Activated T-cell treated with anti-CD3 and anti-CD28 coated beads for 1 hour (primary cell): ENCODE measurements around the gene MAP2K3.
"Not testable (repeated sequence)": the region's sequence is repeated elsewhere in the genome, so short reads cannot be mapped to it uniquely, and the experiment has no call there.

ENCODE experiments used
- DNase-seq: peaks from one replicate; pipeline ENCODE4 v3.0.0-alpha.2; 2020; ENCODE audit warnings: low read depth

The MAP2K3 gene

DNA sequence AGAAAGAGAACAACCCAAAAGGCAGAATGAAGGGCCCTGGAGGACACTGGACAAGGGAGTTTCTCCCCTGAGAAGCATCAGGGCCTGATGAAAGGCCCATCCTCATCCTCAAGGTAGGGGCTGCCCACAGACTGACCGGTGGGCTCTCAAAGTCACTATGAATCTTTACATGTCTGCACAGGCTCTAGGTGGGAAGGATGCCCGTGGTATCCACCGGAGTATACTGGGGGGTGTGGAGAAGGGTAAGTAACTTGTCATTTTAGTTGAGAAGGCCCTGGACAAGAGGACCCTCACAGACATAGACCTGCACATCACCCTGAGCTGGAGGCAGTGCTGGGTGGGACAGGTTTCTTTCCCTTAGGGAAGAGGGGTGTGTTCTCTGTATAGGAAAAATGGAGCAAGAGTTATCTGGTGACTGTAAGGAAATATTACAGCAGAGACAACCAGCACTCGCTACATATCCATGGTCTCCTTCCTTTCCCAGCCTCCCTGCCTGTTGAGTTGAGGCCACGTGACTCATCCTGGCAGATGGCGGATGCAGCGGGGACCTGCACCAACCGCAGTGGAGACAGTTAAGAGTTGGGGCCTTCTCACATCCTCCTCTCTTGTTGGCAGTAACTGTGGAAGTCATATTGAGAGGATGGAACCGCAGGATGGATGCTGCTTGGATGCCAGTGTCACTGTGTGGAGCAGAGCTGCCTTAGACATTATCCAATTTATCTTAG lies 46.1 kb downstream of the MAP2K3 start:
- no peak for DNase-seq

DNA sequence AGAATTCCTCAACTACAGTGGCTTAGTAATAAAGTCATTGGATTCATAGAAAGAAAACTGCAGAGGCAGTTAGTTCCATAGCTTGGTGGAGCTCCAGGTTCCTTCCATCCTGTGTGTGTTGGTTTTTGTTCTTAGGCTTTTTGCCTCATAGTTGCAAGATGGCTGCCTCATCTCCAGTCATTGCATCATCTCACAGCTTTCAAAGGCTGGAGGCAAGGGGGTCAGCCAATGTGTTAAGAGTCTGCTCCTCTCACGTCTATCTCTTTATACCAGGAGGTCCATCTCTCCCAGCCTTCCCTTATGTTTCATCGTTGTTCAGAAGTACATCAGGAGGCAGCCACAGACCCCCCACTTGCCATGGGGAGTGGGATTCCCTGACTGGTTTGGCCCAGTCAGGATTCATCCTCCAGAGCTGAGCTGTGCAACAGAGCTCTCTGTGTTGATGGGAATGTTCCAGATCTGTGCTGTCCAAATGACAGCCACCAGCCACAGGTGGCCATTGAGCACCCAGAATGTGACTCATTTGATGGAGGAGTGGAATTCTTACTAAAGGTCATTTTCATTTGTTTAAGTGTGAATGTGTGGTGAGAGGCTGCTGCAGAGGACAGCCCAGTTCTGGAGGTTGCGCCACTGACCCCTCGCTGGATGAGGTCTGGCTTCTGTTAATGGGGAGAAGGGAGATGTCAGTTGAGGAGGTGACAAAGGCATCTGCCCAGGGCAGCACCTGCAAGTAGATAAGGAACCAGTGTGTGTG lies 52.2 kb downstream of the MAP2K3 start:
- not testable (repeated sequence) for DNase-seq

DNA sequence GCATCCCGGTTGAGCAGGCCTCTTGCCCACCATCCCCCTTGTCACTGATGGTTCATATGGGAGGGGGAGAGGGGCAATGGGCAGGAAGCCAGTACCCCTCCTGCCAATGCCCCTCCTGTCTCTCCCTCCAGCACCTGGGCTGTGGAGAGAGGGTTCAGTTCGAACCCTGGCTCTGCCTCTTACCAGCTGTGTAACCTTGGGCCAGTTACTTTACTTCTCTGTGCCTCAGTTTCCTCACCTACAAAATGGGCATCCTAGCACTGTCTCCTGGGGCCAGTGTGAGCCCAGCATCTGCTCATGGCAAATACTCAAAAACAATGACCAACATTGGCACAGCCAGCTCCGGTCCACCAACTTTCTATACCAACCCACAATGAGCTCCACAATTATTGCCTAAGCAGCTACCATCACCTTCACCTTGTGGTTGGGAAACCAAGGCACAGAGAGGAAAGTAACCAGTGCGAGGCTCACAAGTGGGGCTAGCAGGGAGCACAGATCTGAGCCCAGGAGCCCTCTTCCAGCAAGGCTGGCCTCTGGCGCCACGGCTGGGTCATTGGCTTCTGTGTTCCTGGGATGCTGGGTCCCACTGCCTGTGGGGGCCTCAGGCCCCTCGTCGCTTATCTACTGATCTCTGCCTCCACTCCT lies 53.6 kb downstream of the MAP2K3 start:
- not testable (repeated sequence) for DNase-seq

DNA sequence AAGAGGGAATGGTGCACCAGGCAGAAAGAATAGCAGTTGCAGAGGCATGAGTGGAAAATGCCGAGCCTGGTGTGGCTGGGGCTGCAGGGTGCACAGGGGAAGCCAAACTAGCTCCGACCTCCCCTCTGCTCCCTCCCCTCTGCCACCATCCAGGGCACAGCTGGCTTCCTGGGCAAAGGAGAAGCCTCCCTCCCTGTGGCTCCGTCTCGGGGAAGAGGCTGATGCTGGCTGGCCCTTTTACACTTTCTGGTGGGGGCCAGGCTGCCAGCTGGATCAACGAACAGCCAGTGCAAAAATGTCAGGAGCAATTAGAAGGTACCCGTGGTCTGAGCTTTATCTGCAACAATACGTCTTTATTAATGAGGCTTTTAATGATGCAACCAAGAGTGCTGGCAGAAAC lies 54.5 kb downstream of the MAP2K3 start:
- DNase-seq = no peak

DNA sequence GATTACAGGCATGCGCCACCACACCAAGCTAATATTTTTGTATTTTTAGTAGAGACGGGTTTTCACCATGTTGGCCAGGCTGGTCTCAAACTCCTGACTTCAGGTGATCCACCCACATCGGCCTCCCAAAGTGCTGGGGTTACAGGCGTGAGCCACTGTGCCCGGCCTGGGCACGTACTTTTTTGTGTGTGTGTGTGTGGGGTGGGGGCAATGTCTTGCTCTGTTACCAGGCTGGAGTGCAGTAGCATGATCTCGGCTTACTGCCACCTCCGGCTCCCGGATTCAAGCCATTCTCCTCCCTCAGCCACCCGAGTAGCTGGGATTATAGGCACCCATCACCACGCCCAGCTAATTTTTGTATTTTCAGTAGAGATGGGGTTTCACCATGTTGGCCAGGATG lies 55.1 kb downstream of the MAP2K3 start:
- DNase-seq = not testable (repeated sequence)

DNA sequence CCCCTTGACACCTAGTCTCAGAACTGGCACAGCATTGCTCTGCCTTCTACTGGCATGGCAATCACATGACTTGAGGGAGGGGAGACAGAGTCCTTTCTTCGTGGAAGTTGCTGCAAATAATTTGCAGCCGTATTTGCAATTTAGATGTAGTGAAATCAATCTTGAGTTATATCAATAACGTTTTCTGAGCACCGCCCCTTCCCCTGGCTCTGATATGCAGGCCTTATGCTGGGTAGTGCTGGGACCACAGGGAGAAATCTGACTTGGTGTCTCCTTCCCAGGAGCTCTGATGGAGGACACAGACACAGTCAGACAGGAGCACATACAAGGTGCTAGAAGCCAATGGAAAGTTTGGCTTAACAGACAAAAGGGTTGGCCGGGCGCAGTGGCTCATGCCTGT lies 55.9 kb downstream of the MAP2K3 start:
- DNase-seq = not testable (repeated sequence)

DNA sequence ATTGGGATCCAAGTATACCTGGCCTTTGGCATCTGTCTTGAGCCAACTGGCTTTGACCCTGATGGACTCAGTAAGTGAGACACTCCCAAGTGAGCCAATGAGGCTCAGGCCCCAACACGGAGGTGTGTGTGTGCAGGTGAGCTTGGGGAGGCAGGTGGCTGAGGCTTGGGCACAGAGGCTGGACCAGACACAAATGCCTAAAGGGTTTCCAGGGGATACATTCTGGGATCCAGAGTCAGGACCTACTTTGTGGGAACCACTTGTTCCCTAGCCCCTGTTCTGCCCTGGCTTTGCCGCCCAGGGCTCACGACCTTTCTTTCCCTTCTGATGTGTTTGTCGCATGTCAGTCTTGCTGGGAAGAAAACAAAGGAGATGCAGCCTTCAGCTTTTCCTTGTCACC lies 56.8 kb downstream of the MAP2K3 start:
- not testable (repeated sequence) for DNase-seq

DNA sequence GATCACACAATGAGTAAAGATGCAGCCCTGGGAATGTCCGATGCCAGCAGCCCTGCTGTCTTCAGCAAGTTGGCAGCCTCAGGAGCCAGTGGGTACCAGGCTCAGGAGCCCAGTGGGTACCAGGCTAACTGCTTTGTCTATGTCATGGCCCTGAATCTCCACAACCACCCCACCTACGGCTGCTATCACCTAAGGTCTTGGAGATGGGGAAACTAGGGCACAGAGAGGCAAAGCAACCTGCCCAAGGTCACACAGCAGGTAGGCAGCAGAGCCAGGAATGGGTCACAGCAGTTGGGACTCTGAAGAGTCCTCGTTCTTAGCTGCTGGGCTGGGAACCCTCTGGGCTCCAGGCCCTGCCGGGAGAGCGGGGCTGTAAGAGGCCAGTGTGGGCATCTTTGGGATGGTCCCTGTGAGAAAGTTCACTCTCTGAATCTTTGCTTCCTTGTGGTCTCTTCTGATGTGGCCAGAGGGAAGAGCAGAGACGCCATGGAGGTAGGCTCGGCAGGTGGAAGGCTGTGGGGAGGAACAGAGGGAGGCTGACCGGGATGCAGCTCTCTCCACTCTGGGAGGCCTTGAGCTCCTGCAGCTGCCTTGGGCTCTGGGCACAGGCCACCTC lies 57.5 kb downstream of the MAP2K3 start:
- DNase-seq = not testable (repeated sequence)

DNA sequence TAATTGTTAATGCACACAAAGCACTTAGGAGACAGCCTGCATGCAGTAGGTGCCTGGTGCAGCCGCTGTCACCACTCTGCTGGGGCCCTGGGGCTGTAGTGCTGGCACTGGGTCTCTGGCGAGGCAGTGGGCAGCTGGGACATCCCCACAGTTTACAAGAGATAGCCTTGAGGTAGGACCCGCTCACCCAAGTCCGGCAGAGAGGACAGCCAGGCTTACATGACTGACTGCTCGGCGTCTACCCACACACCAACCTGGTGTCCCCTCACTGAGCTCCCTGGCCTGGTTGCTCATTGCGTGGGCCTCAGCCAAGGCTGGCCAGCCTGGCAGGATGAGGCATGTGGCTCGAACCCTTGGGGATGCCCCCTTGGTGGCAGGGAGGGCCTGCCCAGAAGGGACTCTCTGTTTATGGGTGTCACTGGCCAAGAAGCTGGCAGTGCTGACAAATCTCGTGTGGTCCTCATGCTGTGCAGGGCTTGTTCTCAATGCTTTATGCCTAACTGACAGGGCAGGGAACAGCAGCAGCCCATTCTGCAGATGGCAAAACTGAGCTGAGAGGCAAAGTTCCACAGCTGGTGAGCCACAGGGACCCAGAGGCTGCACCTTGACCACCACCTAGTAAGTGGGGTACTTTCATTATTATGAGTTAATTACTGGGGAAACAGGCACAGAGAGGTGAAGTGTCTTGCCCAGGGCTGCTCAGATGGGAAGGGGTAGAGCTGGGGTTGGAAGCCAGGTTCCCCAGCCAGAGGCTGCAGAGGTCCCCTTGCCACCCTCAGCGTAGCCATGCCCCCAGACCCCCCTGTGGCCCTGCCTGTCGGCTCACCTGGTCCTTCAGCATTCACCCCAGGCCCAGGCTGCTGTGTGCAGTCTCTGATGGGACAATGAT lies 58.8 kb downstream of the MAP2K3 start:
- DNase-seq = not testable (repeated sequence)

DNA sequence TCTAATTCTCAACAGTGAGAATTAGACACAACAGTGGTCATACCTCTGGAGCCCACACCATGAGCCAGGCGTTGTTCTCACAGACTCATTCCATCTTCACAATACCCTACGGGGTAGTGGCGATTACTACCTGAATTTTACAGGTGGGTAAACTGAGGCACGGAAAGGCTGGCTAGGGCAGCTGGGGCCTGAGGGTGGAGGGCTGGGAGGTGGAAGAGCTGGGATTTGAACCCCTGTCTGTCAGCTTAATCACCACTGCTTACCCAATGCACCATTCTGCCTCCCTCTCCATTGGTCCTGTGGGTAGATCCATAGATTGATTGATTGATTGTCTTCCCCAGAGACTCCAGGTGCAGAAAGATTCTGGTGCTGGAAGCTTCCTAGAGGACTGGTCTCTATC lies 60.3 kb downstream of the MAP2K3 start:
- DNase-seq = not testable (repeated sequence)

DNA sequence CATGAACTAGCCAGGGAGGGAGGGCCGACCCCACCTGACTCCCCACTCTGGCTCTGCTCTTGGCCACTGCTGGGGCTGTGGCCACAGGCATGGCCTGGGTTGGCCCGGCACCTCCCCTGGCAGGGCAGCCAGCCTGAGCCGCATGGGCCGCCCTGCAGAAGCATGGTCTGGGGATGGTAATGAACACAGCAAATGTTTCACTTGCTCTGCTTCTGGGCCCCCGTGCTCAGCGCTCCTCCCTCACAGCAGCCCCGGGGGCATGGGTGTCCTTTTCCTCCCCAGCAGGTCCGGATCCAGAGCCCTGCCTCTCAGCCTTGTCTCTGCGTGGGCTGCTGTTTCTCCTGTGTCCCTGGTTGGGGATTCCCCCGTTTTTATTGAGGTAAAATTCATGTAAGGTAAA lies 60.7 kb downstream of the MAP2K3 start:
- no peak for DNase-seq

DNA sequence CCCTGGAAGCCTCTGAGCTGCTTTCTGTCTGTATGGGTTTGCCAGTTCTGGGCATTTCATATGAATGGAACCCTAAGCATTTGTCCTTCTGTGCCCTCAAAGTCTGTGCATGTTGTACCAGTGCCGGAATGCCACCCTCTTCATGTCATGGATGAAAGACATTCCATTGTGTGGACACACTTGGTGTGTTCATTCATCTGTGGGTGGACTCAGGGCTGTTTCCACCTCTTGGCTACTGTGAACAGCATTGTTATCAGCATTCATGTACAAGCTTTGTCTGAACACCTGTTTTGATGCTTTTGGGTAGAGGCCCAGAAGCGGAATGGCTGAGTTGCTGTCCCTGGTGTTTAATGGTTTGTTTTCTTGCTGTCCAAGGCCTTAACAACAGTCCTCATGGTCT lies 61.6 kb downstream of the MAP2K3 start:
- DNase-seq = not testable (repeated sequence)

DNA sequence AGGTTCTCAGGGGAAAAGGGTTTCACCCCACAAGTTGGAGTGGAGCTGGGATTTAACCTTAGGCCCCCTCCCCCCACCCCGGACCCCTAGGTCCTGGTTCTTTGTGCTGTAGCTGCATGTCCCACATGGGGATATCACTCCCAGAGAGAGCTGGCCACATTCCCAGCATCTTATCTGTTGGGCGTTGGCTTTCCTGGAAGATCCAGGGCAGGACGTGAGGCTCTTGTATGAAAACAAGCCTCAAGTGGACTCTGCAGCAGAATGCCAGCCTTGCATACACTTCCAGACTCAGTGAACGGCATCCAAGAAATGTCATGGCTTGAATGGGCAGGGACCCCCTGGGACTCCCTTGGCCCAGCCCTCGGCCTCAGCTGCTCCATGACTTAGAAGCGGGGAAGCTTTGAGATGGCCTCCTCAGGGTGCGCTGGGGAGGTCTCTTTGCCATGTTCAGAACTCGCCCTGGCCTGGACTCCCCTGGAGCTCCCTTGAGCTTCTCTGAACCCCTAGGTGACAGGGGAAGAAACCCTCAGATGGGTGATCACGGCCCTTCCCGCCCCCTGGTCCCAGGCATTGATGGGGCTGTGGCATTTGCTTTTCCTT lies 62.2 kb downstream of the MAP2K3 start:
- not testable (repeated sequence) for DNase-seq

DNA sequence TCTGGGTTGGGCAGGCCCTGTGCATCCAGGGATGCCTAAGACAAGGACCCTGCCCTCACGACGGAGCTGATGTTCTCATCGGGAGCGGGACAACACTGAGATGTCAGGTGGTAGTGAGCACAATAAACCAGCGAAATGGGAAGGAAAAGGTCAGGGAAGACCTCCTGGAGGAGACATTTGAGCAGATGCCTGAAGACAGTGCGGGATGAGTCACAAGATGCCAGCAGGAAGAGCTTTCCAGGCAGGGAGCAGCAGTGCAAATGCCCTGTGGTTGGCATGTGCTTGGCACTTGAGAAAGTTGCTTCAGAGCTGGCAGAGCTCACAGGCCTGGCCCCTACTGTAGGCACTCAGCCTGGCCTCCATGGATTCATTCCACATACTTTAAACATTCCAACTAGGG lies 63.1 kb downstream of the MAP2K3 start:
- not testable (repeated sequence) for DNase-seq

DNA sequence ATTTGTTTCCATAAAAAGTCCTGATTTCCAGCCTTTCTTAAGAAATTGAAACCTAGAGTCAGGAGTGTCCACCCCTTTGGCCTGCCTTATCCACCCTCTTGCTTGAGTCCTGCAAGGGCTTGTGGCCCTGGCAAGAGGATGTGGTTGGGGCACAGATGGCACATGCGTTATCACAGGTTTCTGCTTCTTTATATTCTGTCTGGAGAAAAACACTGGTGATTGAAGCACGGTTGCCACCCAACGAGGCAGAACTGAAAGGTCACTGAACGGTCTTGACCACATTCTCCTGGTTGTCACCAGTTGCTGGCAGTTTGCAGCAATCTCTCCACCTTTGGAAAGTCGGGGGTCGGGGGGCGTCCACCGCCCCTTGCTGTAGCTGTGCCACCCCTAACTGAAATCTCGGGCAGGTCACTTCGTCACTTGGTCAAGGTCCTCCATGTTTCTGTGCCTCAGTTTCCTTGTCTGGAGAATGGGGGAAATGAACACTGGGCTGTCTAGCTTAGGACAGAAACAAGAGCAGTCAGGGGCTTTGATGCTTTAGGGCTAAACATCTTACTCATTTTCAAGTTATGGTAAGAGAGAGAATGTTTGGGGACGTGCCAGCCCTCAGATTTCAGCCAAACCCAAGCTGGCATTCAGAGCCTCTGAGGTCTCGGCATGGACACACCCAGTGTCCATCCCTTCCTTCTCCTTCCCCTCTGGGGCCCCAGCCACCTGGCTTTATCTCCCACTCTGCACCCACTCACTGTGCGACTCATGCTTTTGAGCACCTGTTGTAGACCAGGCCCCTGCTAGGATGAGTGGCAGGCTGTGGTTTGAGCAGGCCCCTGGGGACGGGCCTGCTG lies 63.8 kb downstream of the MAP2K3 start:
- not testable (repeated sequence) for DNase-seq

DNA sequence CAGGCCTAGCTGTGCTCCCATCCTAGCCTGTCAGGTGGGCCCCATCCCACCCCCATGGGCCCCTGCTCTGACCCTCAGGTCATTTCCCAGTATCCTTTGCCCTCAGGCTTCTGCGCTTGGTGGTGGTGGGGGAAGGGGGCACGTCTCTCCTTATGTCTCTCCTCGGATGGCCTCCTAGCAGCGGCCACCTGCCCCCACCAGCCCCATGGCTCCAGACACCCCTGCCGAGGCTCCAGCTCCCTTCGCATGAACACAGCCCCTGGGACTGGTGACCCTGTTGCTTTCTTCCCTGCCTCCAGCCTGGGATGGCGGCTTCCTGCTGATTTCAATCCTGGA lies 64.4 kb downstream of the MAP2K3 start:
- DNase-seq = not testable (repeated sequence)

DNA sequence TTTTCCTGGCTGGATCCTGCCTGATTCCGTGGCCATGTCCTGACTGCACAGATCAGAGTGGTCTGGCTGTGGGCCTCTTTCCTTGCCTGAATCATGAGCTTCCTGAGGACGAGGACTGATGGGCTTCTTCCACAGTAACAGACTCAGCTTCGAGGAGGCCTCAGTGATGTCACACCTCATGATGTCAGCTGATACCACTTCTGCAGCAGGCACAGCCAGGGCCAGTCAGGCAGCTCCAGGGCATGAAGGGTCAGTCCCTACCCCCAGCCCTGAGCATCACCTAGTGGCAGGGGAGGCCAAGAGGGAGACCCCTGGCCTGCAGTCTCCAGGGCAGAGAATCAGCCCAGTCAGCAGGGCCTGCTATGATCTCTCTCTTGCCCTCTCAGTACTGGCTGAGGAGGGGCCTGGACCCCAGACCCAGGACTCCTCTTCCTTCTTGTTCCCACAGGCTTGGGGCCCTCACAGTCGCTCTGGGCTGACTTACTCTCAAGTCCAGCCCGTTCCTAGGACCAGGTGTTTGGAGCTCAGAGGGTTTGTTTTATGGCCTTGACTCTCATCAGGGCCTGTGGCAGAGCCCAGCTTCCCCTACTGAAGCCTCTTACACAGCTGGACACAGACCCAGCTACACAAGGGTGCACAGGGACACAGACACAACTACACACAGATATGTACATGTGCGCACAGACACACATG lies 65.0 kb downstream of the MAP2K3 start:
- DNase-seq = not testable (repeated sequence)

DNA sequence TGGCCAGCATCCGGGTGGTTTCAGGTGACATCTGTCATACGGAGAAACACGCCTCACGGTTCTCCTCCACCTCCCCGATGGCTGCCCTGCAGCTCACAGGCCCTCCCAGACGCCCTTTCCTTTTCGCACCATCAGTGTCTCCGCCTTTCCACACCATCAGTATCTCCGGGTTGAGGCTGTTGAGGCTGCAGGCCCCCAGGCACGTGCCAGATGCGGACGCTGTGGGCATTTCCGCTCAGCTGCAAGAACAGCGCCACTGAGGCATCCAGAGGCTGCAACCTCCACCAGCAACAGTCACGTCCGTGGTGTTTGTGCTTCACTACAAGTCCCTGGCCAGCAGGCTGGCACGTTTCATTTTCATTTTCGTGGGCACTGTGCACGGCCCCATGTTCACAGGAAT lies 66.0 kb downstream of the MAP2K3 start:
- DNase-seq = not testable (repeated sequence)

DNA sequence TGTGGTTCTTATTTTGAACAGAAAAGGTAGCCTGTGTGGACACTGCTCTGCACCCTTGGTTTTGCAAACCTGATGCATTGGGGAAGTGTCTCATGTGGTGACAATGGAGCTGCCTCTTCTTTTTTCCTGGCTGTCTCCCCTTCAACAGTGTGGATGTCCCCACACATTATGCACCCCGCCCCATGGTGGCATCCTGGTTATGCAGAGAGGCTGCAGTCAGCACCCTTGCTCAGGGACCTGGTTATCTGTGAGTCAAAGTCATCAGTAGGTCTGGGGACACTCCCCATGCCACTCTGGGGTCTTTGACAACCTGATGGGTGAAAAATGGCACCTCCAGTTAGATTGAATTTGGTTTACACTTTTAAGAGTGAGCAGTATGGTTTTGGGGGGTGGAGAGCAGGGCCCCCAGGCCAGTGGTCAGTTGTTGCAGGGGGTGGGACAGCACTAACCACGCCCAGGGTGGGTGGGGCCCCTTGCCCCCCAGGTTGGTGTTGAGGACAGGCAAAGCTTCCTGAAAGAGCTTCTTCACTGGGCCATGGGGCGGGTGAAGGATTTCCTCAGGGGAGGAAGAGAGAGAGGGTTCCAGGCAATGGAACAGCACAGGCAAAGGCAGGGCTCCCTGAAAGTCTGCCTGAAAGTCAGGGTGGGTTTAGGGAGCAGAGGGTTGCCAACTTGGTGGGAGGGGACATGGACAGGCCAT lies 67.0 kb downstream of the MAP2K3 start:
- DNase-seq = no peak
